ENCODE measurements around the gene SOWAHB.

DNA sequence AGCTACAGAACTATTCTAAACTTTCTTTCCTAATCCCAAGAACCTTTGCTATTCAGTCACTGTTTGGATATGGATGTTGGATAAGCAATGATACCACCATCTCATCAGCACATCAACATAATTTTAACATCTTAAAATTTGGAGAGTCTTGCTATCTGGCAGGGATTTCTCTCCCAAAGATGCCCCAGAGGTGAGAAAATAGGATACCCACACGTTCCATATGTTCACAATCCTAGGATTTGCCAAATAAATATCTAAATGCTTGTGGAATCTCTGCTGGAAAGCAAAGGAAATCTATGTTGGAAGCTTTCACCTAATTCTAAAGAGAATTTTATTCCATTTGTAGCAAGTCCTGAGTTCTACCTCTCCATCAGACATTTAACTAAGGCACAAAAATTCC is 24.4 kb downstream of the SOWAHB start:
- TF ChIP-seq, protein P1, sequence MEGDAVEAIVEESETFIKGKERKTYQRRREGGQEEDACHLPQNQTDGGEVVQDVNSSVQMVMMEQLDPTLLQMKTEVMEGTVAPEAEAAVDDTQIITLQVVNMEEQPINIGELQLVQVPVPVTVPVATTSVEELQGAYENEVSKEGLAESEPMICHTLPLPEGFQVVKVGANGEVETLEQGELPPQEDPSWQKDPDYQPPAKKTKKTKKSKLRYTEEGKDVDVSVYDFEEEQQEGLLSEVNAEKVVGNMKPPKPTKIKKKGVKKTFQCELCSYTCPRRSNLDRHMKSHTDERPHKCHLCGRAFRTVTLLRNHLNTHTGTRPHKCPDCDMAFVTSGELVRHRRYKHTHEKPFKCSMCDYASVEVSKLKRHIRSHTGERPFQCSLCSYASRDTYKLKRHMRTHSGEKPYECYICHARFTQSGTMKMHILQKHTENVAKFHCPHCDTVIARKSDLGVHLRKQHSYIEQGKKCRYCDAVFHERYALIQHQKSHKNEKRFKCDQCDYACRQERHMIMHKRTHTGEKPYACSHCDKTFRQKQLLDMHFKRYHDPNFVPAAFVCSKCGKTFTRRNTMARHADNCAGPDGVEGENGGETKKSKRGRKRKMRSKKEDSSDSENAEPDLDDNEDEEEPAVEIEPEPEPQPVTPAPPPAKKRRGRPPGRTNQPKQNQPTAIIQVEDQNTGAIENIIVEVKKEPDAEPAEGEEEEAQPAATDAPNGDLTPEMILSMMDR (IDR thresholded peaks at IDR 0.05), result no peak
- TF ChIP-seq POLR2A (IDR thresholded peaks at IDR 0.05), result no peak
- no peak for TF ChIP-seq EP300 (IDR thresholded peaks at IDR 0.05)

All from ovary (tissue), 3 donors.